Activated CD8-positive, alpha-beta T cell treated with anti-CD3 and anti-CD28 coated beads for 36 hours (primary cell): Measurements from ENCODE around the gene CBY3. TPM values are rescaled to one million over a fixed set of nuclear protein-coding genes. Genes with fewer than 3 reads are reported as not detected.

Source experiments
- ATAC-seq: fragments of 200-7000 bp; cut with Tn5 transposase; one replicate; pipeline ENCODE4 v1.10.0; 2021; ENCODE audit warnings: mild to moderate bottlenecking, moderate library complexity
- CTCF ChIA-PET: fragments of 350-600 bp; sonication (Branson Sonifier 250); formaldehyde crosslinking; loops from one replicate; lab custom pipeline; 2021; ENCODE audit warnings: antibody characterized with exemption; lab: Charles Lee
- POLR2A ChIA-PET: fragments of 350-600 bp; sonication (Branson Sonifier 250); formaldehyde crosslinking; loops from one replicate; lab custom pipeline; 2021; ENCODE audit warnings: antibody characterized with exemption; lab: Charles Lee
- DNase-seq: peaks from one replicate; pipeline ENCODE4 v3.0.0-alpha.2; 2020
- H3K27ac Mint-ChIP-seq: one replicate; pipeline ENCODE4 v1.8.0; 2021; ENCODE audit warnings: mild to moderate bottlenecking, mixed read lengths
- H3K27me3 Mint-ChIP-seq: one replicate; pipeline ENCODE4 v1.8.0; 2021; ENCODE audit warnings: mixed read lengths
- H3K36me3 Mint-ChIP-seq: one replicate; pipeline ENCODE4 v1.8.0; 2021; ENCODE audit warnings: low read depth, mixed read lengths
- H3K4me1 Mint-ChIP-seq: one replicate; pipeline ENCODE4 v1.8.0; 2021; ENCODE audit warnings: low read depth, mixed read lengths
- H3K4me3 Mint-ChIP-seq: one replicate; pipeline ENCODE4 v1.8.0; 2021; ENCODE audit warnings: mild to moderate bottlenecking, moderate library complexity, mixed read lengths
- H3K9me3 Mint-ChIP-seq: one replicate; pipeline ENCODE4 v1.8.0; 2021; ENCODE audit warnings: mixed read lengths
- intact Hi-C: fragments of 100-400 bp; cut with micrococcal nuclease; formaldehyde crosslinking; loops from one replicate; pipeline ENCODE4 v1.10.0; 2022
- total RNA-seq, 2 experiments: library from RNA; stranded (reverse); gene quantifications; one replicate each; pipeline ENCODE4 v1.2.3, GENCODE V29; 2021
- TF ChIP-seq, protein P1 (sequence below): fragments of 200-600 bp; IDR thresholded peaks from one replicate; pipeline ENCODE4 v1.8.0; 2022; ENCODE audit warnings: antibody characterized with exemption, mild to moderate bottlenecking

Gene CBY3
- total RNA-seq, 2 experiments from 2014 or later, result 0.47 to 1.2 TPM

DNA sequence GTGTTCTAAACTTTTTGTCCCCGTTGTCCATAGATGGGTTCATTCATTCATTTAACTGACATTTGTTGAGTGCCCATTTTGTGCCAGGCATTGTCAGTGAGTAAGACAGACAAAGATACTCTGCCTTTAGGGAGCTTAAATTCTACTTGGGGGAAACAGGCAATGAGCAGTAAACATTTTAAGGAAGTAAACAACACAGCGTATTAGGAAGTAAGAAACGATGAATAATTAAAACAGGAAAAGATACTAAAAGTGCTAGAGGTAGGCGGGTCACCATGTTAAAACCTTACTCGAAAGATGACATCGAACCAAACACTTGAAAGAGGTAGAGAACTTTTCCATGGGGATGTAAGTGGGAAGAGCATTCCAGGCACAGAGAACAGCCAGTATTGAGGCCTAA is 46.3 kb upstream of the CBY3 start:
- peaks cover 68% of the 10 kb centered on the region for H3K36me3 Mint-ChIP-seq

DNA sequence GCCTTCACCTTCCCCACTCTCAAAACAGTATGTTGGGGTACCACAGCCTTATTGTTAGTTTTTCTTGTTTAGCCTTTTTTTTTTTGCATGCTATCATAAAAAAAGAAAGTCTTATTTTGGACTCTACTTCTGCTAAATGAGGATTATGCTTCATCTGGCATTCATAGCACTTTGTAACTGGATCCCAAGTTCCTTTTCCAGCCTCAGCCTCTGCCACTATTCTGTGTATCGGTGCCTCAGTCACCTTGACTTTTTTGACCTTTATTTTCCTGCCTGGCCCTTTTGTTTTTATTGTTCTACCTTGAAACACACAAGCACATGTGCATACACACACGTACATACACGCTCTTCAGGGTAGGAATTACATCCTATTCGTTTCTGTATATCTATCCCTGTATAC is 43.3 kb upstream of the CBY3 start:
- H3K36me3 Mint-ChIP-seq, result peaks cover 60% of the 10 kb centered on the region
- no peak overlapping the region for H3K4me3 Mint-ChIP-seq
- TF ChIP-seq, protein P1, sequence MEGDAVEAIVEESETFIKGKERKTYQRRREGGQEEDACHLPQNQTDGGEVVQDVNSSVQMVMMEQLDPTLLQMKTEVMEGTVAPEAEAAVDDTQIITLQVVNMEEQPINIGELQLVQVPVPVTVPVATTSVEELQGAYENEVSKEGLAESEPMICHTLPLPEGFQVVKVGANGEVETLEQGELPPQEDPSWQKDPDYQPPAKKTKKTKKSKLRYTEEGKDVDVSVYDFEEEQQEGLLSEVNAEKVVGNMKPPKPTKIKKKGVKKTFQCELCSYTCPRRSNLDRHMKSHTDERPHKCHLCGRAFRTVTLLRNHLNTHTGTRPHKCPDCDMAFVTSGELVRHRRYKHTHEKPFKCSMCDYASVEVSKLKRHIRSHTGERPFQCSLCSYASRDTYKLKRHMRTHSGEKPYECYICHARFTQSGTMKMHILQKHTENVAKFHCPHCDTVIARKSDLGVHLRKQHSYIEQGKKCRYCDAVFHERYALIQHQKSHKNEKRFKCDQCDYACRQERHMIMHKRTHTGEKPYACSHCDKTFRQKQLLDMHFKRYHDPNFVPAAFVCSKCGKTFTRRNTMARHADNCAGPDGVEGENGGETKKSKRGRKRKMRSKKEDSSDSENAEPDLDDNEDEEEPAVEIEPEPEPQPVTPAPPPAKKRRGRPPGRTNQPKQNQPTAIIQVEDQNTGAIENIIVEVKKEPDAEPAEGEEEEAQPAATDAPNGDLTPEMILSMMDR, result no peak
- DNase-seq (no peak), ATAC-seq (no peak)
- peaks cover 4% of the 10 kb centered on the region for H3K4me1 Mint-ChIP-seq
- CTCF ChIA-PET, result no interaction called here
- H3K27ac Mint-ChIP-seq, result peak overlapping the region; percentile 38
- no peaks in the 10 kb centered on the region for H3K27me3 Mint-ChIP-seq
- intact Hi-C loops, result no loop called here
- no peaks in the 10 kb centered on the region for H3K9me3 Mint-ChIP-seq
- POLR2A ChIA-PET, result interaction anchor here (0.7 to 1.2 kb wide), 3 partner anchors 11 to 46 kb away, joined by 3 read pairs; no protein-coding TSS in a partner anchor

More for the DNA sequence above, 46.3 kb upstream of the CBY3 start:
- TF ChIP-seq, protein P1, result no peak
- Mint-ChIP-seq H3K27me3 (no peaks in the 10 kb centered on the region), H3K4me3 (no peak overlapping the region), H3K27ac (peak overlapping the region; percentile 59), H3K4me1 (peaks cover 21% of the 10 kb centered on the region), H3K9me3 (no peaks in the 10 kb centered on the region)
- DNase-seq (no peak), ATAC-seq (no peak)
- POLR2A ChIA-PET, result interaction anchor here (1.0 kb wide), 2 partner anchors 14 to 28 kb away, joined by 3 read pairs; partner anchors contain the start of gene CANX
- CTCF ChIA-PET, result interaction anchor here (0.7 to 1.0 kb wide), 2 partner anchors 15 to 17 kb away, joined by 3 read pairs; no protein-coding TSS in a partner anchor
- intact Hi-C loops, result no loop called here

DNA sequence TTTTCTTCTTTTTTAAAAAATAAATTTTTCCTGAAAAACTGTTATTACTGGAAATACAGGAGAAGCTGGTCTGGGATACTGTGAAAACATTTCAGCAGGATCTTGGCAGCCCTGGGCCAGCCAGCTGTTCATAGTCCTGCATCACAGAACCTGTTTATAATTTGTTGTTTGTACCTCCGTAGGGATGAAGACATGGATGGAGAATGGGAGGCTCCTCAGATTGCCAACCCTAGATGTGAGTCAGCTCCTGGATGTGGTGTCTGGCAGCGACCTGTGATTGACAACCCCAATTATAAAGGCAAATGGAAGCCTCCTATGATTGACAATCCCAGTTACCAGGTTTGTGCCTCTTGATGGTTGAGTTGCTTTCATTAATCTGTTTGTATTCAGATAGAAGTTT is 39.4 kb upstream of the CBY3 start:
- ATAC-seq, result no peak
- Mint-ChIP-seq H3K4me3 (no peak overlapping the region), H3K27me3 (no peaks in the 10 kb centered on the region), H3K9me3 (no peaks in the 10 kb centered on the region), H3K27ac (no peak overlapping the region), H3K4me1 (peaks cover 8% of the 10 kb centered on the region), H3K36me3 (peaks cover 62% of the 10 kb centered on the region)
- no peak for DNase-seq
- intact Hi-C loops, result no loop called here
- CTCF ChIA-PET, result no interaction called here
- TF ChIP-seq, protein P1, result no peak
- POLR2A ChIA-PET, result interaction anchor here (0.9 to 1.7 kb wide), 2 partner anchors 12 to 20 kb away, joined by 3 read pairs; no protein-coding TSS in a partner anchor

DNA sequence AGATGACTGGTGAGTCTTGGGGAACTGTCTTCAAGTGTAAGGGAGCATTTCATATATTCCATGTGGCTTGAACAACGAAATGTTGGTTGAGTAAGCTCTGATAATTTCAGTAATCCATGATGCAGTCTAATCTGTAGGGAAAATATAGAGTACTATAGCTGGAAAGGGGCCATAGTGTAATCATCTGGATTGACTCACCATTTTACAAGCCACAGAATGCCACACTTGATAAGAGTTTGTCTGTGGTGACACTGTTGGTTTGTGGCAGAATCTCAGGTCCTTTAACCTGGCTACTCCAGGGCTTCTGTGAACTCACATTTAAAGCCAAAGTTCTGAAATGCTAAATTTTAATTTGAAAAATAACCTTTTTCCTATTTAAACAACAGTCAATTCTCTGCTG is 35.5 kb upstream of the CBY3 start:
- CTCF ChIA-PET, result interaction anchor here (1.2 to 1.3 kb wide), 2 partner anchors 12 to 47 kb away, joined by 6 to 8 read pairs; no protein-coding TSS in a partner anchor
- peaks cover 4% of the 10 kb centered on the region for H3K4me1 Mint-ChIP-seq
- H3K9me3 Mint-ChIP-seq, result no peaks in the 10 kb centered on the region
- TF ChIP-seq, protein P1, result no peak
- peaks cover 42% of the 10 kb centered on the region for H3K36me3 Mint-ChIP-seq
- DNase-seq (no peak), ATAC-seq (no peak)
- peak overlapping the region; percentile 48 for H3K27ac Mint-ChIP-seq
- intact Hi-C loops, result no loop called here
- POLR2A ChIA-PET, result interaction anchor here (0.5 to 2.4 kb wide), 3 partner anchors 12 to 165 kb away, joined by 3 to 5 read pairs (median 3); partner anchors contain the start of gene MAML1
- no peak overlapping the region for H3K4me3 Mint-ChIP-seq
- no peaks in the 10 kb centered on the region for H3K27me3 Mint-ChIP-seq

DNA sequence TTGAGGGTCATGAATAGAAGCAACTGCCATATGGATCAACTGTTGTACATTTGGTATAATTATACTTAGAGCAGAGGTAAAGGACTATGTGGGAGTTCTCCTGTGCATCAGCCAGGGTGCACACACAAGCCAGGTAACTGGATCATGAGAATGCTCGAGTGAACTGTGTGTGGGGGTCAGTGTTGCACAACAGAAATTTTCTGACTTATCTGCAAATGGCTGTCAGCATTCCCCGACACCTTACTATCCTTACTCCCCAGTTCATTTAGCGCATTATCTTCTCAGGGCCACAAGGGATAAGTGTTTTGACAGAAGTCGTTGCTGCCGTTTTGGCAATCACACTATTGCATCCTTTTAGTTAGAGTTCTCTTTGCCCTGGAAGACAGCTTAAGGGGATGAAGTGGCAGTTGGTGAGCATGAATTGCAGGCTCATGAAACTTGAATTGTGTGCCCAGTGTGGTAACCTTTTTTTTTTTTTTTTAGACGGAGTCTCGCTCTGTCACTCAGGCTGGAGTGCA is 19.6 kb upstream of the CBY3 start:
- ATAC-seq, result no peak
- ChIA-PET POLR2A (interaction anchor here (1.1 to 4.9 kb wide), 7 partner anchors 11 to 89 kb away, joined by 3 to 49 read pairs (median 6); partner anchors contain the start of genes CBY3 and HNRNPH1), CTCF (no interaction called here)
- Mint-ChIP-seq H3K27ac (peak overlapping the region; percentile 99), H3K4me3 (peak overlapping the region; percentile 96), H3K36me3 (peaks cover 50% of the 10 kb centered on the region), H3K4me1 (peaks cover 44% of the 10 kb centered on the region), H3K27me3 (no peaks in the 10 kb centered on the region), H3K9me3 (no peaks in the 10 kb centered on the region)
- intact Hi-C loops, result no loop called here
- TF ChIP-seq, protein P1, result no peak
- DNase-seq, result no peak
